GM18499 (cell line): ENCODE data around the gene CDON.

Experiments used
- ATAC-seq: cut with Tn5 transposase; IDR thresholded peaks from one replicate; pipeline ENCODE4 v1.9.1; 2021; ENCODE audit warnings: moderate number of reproducible peaks; ENCODE audit not compliant: insufficient read depth, unreplicated experiment

Gene CDON

DNA sequence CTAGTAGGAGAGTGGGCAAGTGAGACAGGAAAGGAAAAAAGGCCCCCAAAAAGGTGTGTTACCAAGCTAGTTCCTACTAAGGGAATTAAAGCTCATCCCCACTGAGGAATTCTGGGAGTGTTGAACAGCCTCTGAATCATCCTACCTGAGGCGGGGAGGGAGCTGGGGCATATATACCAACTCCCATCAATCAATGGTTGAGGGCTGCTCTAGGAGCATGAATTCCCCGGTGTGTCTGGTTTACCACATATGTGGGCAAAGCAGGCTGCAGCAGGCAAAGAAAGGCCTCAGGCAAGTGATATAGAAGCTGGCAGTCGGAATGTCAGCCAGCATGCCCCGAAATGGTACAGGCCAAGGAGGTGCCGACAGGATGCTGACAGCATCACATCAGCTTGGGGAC, 23.6 kb upstream of the CDON start:
- ATAC-seq: no peak

DNA sequence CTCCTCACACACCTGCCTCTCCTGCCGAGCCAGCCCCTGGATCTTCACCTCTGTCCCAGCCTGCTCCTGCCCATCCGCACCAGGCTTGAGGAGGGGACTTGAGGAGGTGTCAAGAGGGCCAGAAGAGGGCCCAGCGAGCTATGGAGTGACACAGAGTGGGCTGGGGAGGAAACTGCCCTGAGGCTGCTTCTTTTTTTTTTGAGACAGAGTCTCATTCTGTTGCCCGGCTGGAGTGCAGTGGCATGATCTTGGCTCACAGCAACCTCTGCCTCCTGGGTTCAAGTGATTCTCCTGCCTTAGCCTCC, 21.9 kb upstream of the CDON start:
- no peak for ATAC-seq

DNA sequence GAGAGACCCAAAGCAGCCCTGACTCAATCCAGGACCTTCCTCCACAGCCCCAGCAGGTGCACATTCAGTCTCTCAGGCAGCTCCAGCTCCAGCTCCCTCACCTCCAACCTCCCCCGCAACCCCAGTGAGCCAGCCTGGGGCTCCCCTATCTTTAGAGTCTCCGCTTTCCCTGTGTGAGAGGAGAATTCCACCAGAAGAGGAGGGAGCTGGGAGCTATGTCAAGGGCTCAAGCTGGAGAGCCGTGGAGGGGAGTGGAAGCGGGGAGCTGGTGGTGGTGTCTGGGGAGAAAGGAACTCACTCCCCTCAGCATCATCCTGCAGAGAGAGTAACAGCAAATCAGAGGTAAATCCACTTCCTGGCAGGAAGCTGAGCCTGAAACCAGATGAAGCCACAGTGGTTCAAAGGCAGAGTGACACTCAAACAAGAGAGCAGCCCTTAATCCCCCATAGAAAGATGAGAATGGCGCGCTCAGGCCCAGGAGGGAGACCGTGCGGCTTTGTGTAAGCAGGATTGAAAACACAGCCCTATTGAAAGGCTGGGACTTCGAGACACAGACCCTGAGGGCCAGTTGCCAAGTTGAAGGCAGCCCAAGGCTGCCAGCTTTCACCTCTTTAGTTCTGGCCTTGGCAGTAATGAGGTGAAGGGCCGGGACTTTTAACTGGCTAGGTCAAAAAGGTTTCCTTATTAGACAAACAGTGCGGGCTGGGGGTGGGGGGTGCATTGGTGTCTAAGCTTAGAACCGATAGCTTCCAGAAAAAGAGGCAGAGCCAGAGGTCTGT, 21.4 kb upstream of the CDON start:
- ATAC-seq: no peak

DNA sequence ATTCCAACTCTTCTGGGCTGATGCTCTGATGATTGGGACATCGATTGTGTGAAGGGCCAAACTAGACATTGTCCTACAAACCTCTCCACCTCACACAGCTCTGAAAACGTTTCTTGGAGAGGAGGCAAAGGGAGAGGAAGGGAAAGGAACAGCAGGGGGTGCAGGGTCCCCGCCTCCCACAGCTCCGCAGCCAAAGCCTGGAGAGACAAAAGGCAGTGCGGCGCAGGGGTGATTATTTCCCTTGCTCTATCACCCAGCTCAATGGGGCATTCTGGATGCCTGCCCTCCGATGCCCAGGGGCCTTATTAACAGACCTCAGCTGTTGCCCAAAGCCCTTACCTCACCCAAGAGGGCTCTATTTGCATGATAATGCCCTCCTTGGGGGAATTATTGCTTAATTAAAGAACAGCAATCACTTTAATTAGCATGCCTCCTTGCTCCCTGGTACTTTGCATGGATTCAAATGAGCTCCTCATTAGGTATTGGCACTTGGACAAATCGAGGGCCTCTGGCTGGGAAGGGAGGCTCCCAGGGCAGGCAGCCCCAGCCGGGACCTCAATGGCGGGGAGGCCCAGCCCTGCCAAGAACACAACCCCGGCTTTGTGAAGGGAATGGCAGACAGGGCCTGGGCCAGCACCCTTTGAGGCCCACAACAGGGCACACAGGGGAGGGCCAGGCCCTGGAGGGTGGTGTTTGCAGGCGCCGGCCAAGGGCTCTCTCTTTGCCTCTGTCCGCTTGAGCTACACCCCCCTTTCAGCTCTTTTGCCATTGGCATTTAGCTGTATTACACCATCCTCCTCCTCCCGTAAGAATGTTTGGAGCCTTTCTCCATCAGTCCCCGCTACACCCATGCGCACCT, 19.8 kb upstream of the CDON start:
- ATAC-seq: no peak

DNA sequence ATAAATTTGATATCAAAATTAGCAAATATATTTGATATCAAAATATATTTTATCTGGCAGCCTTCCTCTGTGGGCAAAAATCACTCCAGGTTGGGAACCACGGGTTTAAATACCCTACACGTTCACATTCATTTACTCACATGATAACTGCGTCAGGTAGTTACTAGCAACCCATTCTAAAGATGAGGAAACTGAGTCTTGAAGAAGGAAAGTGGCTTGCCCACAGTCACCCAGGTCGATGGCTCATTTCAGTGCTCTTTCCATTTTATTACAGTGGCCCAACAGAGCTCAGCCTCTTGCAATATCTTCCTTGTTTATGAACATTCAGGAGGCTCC, 19.2 kb upstream of the CDON start:
- ATAC-seq: no peak

DNA sequence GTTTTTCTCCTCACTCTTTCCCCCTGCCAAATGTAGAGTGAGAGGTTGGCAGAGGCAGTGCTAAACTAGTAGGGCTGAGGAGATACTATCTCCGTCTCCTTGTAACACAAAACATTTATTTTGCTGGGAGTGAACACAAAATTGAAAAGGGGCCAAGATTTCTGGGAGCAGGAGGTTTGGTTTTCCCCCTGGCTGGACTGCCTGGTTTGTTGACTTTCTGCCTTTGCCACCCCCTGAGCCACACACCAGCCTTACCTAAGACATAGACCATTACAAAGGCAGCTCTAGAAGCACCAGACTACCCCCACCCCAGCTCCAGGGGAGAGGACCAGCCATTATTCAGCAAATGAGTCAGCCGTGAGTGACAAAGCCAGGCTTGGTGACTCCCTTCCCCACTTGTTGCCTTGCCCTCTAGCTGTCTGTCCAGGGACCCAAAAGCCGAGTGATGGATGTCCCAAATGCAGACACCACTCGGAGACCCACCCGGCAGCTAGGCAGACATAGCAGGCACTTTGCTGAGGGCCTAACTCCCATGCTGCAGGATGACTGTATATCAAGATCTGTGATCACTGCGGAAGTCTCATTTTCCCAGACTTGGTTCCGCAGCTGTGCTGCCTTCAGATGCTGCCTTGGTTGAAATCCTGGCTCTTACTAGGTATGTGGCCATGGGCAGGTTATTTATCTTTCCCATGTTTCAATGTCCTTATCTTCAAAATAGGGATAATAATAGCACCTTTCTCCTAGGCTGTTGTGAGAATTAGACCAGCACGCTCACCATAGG, 17.7 kb upstream of the CDON start:
- no peak for ATAC-seq

DNA sequence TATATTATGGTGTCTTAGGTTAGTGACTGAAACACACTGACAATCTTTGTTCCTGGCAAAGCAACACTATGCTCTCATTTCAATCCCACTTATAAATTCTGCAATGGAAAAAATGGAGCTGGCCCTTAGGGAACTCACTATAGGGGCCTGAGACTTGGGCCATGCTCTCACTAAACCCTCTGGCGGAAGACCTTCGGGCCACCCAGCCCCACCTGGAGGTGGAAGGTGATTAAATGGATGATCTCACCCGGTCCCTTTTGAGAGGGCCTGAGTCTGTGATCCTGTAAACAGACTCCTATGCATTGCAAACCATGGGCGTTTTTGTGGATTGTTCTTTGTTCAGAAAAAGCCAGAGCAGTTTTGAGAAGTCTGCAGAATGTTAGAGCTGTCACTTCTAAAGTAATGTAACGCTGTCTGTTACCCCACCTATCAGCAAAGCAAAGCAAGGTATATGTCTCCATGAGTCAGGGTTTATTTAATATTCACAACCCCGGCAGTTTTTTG, 17.0 kb upstream of the CDON start:
- ATAC-seq: no peak

DNA sequence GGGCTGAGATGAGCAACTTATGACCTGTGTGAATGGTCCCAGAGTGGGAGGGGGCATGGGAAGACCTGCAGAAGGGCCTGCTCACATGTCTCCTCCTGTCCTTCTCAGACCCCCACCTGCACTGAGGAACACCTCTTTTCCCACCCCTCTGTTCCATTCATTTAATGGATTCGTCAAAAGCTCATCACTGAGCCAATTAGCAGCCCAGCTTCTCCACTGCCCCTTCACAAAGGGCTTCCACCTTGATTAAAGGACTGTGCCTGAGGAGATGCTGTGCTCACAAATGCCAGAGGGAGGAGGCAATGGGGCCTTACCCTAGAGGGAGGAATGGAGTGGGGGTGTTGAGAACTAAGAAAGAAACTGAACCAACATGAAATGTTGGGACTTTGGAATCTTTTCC, 14.0 kb upstream of the CDON start:
- no peak for ATAC-seq

DNA sequence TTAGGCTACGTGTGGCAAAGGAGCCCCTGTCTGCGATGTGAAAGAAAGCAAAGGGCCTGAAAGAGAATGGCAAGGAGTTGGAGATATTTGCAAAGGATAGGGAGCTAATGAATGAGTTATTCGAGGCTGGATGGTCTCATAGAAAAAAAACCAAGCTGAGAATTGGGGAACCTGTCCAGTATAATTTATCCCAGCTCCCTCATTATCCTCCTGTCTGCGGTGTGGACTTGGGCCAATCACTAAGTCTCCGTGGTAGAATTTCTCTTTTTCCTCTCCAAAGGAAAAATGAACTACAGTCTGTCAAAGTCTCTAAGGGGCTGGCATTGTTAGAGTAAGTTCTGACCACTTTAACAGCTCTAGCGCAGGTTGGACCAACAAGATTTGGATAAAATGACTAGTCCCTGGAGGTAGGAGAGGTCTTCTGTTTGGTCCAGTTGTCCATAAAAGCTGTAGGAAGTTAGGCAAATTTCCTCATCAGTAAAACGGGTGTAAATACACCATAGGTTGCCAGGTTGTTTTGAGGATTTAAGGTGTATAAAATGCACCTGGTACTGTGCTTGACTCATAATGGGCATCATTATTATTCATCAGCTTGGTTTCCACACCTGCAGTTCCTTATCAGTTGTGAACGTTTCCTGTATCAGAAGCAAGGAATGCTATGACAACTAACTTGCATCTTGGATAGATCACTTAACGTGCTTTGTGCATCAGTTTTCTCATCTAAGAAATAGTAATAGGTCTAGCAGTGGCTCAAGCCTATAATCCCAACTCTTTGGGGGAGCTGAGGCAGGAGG, 10.3 kb upstream of the CDON start:
- no peak for ATAC-seq

DNA sequence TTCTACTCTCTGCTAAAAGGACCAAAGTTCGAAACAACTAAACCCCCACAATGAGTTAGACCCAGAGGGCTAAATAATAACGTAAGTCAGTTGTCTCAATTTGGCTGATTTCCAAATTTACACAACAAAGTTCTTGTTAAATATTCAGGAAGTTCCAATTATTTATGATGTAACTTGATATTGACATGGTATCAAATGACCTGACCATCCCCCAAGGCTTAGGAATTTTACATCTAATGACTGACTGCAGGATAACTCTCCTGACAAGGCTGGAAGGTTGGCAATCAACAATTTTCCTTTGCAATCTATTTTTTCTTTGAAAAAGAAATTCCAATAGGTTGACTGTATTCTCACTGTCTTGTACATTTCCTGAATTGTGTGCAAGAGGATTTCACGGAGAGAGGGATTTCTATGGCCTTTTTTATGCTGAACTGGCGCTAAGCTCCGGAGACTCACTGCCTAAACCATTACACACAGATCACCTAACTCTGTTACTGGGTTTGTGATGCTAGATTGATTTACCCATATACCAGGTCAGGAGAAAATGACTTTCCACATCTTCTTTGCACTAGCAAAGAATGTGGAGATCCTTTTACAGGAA, 9.6 kb upstream of the CDON start:
- ATAC-seq: no peak

DNA sequence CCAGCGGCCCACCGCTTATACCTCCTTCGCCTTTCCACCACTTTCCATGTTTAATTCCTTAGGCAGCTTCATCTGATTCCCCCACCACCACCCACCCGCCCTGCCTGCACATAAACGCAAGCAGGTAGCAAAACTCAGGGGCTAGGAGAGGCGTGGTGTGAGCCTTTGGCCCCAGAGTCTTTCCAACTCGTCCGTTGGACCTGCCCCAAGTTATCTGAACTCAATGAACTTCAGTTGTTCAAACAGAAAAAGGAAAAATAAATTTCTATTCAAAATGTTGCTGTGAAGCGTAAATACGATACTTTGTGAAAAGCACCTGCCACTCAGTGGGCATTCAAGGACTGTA, 814 bp upstream of the CDON start:
- ATAC-seq: no peak

DNA sequence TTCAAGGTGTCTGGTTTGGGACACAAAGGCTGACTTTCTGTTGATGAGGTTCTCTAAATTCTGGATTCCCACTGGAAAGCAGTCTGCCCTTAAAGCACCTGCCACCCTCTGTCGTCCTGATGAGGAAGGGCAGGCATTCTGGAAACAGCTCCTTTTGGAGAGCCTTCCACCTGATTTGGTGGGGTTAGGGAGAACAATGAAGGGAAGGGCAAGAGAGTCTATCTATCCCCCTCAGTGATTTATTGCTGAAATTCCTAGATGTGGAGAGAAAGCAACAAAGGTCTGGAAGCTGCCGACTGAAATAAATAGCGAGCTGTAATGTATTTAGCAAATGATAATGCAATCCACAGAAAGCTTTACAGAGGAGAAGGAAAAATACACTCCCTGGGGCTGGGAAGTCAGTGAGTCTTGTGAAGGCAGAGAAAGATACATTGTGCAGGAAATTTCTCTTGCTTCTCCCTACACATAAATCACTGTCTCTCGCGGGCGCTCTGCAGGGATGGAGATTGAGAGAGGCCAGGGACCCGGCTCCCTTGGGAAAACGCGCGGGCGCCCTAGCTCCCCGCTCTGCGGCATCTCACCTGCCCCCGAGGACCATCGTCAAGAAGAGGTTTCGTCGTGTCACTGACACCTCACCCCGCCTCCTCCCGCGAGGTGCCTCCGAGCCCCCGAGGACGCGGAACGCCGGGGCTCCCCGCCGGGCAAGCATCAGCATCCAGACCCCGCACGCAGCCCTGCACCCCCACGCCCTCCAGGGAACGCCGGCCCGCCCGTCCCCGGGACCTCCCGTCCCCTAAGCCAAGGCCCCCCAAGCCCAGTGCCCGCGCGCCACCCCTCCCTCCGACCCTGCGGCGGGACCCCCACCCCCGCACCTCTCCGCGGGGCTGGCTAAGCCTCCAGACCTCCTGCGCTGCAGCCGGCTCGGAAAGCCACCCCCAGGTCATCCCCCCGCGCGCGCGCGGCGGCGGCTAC, 673 bp downstream of the CDON start:
- ATAC-seq: no peak

DNA sequence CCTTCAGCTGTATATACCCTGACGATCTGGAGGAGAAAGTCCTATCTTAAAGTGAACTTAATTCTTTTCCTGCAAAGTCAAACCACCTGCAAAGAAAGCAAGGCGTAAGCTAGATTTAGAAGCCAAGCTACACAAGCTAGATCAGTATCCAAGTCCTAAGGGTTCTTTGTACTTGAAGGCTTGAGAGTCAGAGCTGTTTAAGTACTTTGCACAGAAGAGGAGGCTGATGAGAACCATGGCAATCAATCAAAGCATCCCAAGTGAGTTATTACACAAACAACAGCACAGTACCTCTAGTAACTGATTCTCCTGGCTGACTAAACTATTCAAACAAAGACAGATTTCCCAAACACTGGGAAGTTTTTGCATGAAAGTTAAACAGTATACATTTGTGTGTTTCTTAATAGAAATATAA, 1.9 kb downstream of the CDON start:
- no peak for ATAC-seq

DNA sequence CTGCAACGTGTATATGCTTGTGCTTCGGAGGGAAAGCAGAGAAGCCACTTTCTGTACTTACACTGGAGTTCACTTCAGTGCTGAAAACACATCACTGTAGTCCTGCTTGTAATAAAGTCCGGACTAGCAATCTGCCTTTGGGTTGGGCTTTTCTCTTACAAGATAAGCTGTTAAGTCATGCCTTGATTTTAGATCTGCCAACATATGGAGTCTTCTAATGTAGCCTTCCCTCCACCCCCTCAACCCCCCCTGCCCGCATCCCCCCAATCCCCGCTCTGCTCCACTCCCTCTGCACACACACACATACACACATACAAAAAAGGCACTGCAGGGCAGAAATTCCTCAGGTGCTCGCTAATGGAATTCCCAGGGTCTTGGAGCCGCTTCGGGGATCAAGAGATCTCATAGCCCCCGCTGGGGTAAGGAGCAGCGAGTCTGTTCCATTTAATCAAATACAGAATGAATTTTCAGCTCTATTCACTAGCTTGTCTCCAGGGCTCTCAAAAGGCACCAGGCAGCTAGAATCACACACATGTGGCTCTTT, 3.4 kb downstream of the CDON start:
- no peak for ATAC-seq

DNA sequence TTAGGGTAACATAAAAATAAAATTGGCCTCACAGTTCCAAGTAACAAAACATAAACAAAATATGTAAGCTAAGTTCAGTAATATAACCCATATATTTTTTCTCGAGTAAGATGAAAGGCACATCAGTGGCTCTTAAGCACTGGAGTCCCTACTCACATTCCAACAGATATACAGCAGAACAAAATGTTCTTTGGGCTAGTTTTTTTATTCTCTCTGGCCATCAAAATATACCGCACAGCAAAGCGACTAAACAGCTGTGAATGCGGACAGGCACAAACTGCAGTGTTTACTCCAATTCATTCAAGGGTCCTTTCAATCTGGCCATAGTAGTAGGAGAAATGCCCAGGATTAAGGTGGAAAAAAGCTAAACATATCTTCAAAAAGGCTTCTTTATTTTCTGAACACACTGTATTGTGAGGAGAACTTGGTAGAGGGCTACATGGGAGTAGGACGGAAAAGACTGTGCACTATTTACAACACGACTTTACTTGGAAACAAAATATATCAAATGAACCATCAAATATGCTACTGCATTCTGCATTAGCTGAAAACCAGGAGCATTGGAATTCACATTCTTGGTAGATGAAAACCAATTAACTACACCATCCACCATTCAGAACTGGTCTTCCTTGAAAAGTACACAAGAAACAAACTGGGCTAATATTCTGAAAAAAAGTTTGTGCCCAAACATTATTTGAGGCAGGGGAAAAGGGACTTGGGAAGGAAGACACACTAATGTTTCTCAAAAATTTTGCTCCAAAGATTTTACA, 4.4 kb downstream of the CDON start:
- no peak for ATAC-seq

DNA sequence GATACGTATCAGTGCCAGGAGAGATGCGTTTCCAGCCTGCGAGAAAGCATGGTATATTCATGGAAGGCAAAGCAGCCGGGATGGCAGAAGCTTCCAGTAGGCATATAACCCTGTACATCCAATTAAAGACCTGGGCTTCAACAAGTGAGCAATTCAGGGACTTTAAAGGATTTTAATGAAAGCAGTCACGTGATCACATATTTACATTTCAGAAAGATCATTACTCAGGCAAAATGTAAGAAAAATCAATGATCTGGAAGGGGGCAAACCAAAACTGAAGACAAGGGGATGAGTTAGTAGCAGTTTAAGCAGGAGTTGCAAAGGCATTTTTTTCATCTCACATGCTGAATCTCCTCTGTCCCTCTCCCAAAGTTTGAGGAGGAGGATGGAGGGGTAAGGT, 7.8 kb downstream of the CDON start:
- ATAC-seq: no peak

DNA sequence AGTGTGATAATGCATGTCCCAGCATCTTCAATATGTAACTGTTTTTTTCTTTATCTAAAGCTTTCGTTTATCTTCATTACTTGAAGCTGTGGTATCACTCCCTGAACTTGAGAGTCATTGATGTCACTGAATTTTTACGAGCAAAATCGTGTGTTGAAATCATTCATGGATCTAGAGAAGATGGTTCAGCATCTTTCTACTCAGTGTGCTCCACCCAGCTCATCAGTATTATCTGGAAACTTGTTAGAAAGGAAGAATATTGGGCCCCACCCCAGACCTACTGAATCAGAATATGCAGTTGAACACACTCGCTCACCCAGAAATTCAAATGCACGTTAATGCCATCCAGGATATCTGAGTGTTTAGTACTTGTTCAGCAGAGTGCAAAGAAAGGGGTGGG, 8.3 kb downstream of the CDON start:
- no peak for ATAC-seq
